H1 (cell line): ENCODE results near the gene TSPEAR. TPM values are rescaled to one million over a fixed set of nuclear protein-coding genes. Genes with fewer than 3 reads are reported as not detected.

ENCODE experiments used
- CTCF ChIA-PET: fragments of 300-600 bp; sonication (Branson Sonifier 250); formaldehyde crosslinking; loops from one replicate; lab custom pipeline; 2021; ENCODE audit not compliant: partially characterized antibody; lab: Charles Lee
- POLR2A ChIA-PET: fragments of 300-600 bp; sonication (Branson Sonifier 250); formaldehyde crosslinking; loops from one replicate; lab custom pipeline; 2021; ENCODE audit warnings: inconsistent platforms; ENCODE audit not compliant: partially characterized antibody; lab: Charles Lee
- DNase-seq, 2 experiments: peaks; one replicate each; pipeline versions ENCODE4 v3.0.0 to v3.0.0-alpha.2; 2010 to 2022; ENCODE audit warnings: low spot score in 2 of 2, low read depth in 1 of 2, mixed read lengths in 1 of 2
- FAIRE-seq: peaks from 2 replicates; lab custom pipeline; 2011; peaks lifted over from hg19 to GRCh38; lab: Jason Lieb, UNC
- H2AFZ ChIP-seq: 2 replicates; pipeline ENCODE4 v1.8.1; 2012; ENCODE audit warnings: low read length, inconsistent platforms
- H2AK5ac ChIP-seq: 2 replicates; pipeline ENCODE4 v1.6.1; 2013; ENCODE audit warnings: low read depth, low read length
- H2BK120ac ChIP-seq: replicated peaks from 2 replicates; pipeline ENCODE3; 2013; ENCODE audit warnings: low read depth, low read length, inconsistent platforms
- H2BK12ac ChIP-seq: 2 replicates; pipeline ENCODE4 v1.6.1; 2013; ENCODE audit warnings: low read depth, low read length
- H2BK15ac ChIP-seq: 2 replicates; pipeline ENCODE4 v1.6.1; 2013; ENCODE audit warnings: low read length
- H2BK20ac ChIP-seq: 2 replicates; pipeline ENCODE4 v1.6.1; 2013; ENCODE audit warnings: low read length
- H2BK5ac ChIP-seq: 2 replicates; pipeline ENCODE4 v1.6.1; 2013; ENCODE audit warnings: low read depth, low read length
- H3K14ac ChIP-seq: 2 replicates; pipeline ENCODE4 v1.6.1; 2013; ENCODE audit warnings: inconsistent platforms; ENCODE audit not compliant: insufficient read length
- H3K18ac ChIP-seq: 2 replicates; pipeline ENCODE4 v1.6.1; 2013; ENCODE audit warnings: low read length; ENCODE audit errors: extremely low read depth
- H3K23ac ChIP-seq: 2 replicates; pipeline ENCODE4 v1.6.1; 2013; ENCODE audit warnings: inconsistent platforms; ENCODE audit not compliant: insufficient read length
- H3K23me2 ChIP-seq: 2 replicates; pipeline ENCODE4 v1.6.1; 2013; ENCODE audit warnings: low read depth, low read length
- H3K27ac ChIP-seq: 2 replicates; pipeline ENCODE4 v1.6.1; 2011; ENCODE audit warnings: low read depth, low read length, inconsistent platforms
- H3K27me3 ChIP-seq, 4 experiments: replicated peaks in 1 of 4; 1 replicate in 1 of 4; 2 replicates in 3 of 4; pipeline versions ENCODE4 v1.6.1 to v1.8.1; 2011 to 2013; ENCODE audit warnings: low read length in 3 of 4, mild to moderate bottlenecking in 3 of 4, inconsistent platforms in 2 of 4, mixed read lengths in 2 of 4, moderate library complexity in 1 of 4; ENCODE audit not compliant: control insufficient read depth in 3 of 4, insufficient read depth in 3 of 4; ENCODE audit errors: extremely low read depth in 1 of 4
- H3K36me3 ChIP-seq, 4 experiments: 2 replicates each; pipeline versions ENCODE4 v1.6.1 to v1.8.1; 2011 to 2013; ENCODE audit warnings: mild to moderate bottlenecking in 4 of 4, low read length in 3 of 4, moderate library complexity in 2 of 4, control low read depth in 1 of 4, inconsistent platforms in 1 of 4; ENCODE audit not compliant: insufficient read depth in 4 of 4, control insufficient read depth in 2 of 4
- H3K4ac ChIP-seq: replicated peaks from 2 replicates; pipeline ENCODE3; 2013; ENCODE audit warnings: low read length, low read depth, mixed read lengths, inconsistent platforms; ENCODE audit not compliant: insufficient read length
- H3K4me1 ChIP-seq, 4 experiments: replicated peaks in 1 of 4; 1 replicate in 1 of 4; 2 replicates in 3 of 4; pipeline versions ENCODE4 v1.6.1 to v1.8.1; 2011 to 2013; ENCODE audit warnings: low read length in 3 of 4, inconsistent platforms in 2 of 4, mixed read lengths in 1 of 4; ENCODE audit not compliant: insufficient read depth in 4 of 4, control insufficient read depth in 3 of 4
- H3K4me2 ChIP-seq, 2 experiments: 2 replicates each; pipeline versions ENCODE4 v1.6.1 to v1.8.1; 2011 to 2013; ENCODE audit warnings: low read depth in 2 of 2, low read length in 2 of 2, control low read depth in 1 of 2, inconsistent platforms in 1 of 2, mild to moderate bottlenecking in 1 of 2; ENCODE audit not compliant: insufficient read depth in 1 of 2
- H3K4me3 ChIP-seq, 4 experiments: fragments of 200-600, 300-600 bp in 1 of 4; sonication (generic), shearing (Covaris generic), sonication (Bioruptor Twin) in 1 of 4; 2 replicates each; pipeline versions ENCODE4 v1.5.1 to v1.8.1; 2011 to 2016; ENCODE audit warnings: low read length in 4 of 4, low read depth in 3 of 4, control low read depth in 2 of 4, inconsistent platforms in 2 of 4, mild to moderate bottlenecking in 2 of 4, mixed read lengths in 1 of 4, moderate library complexity in 1 of 4; ENCODE audit not compliant: insufficient read depth in 2 of 4; ENCODE audit errors: extremely low read depth in 1 of 4
- H3K56ac ChIP-seq: replicated peaks from 2 replicates; pipeline ENCODE3; 2013; ENCODE audit warnings: low read depth, mild to moderate bottlenecking, mixed read lengths, low read length, inconsistent platforms; ENCODE audit not compliant: insufficient read length
- H3K79me1 ChIP-seq: 2 replicates; pipeline ENCODE4 v1.6.1; 2013; ENCODE audit warnings: low read depth, low read length, control low read depth
- H3K79me2 ChIP-seq, 2 experiments: 2 replicates each; pipeline versions ENCODE4 v1.6.1 to v1.8.1; 2012 to 2013; ENCODE audit warnings: low read length in 2 of 2, mild to moderate bottlenecking in 2 of 2, inconsistent platforms in 1 of 2; ENCODE audit not compliant: insufficient read depth in 2 of 2, control insufficient read depth in 1 of 2
- H3K9ac ChIP-seq, 4 experiments: replicated peaks in 1 of 4; 1 replicate in 1 of 4; 2 replicates in 3 of 4; pipeline versions ENCODE4 v1.6.1 to v1.8.1; 2011 to 2013; ENCODE audit warnings: low read depth in 3 of 4, low read length in 3 of 4, control low read depth in 2 of 4, mild to moderate bottlenecking in 2 of 4, moderate library complexity in 2 of 4, inconsistent platforms in 1 of 4; ENCODE audit errors: extremely low read depth in 1 of 4
- H3K9me3 ChIP-seq, 2 experiments: 2 replicates each; pipeline versions ENCODE4 v1.6.1 to v1.8.1; 2012 to 2013; ENCODE audit warnings: mild to moderate bottlenecking in 2 of 2, moderate library complexity in 2 of 2, control low read depth in 1 of 2, inconsistent platforms in 1 of 2, low read depth in 1 of 2, low read length in 1 of 2, mixed read lengths in 1 of 2; ENCODE audit not compliant: insufficient read depth in 2 of 2
- H4K20me1 ChIP-seq, 2 experiments: replicated peaks in 1 of 2; 2 replicates each; pipeline versions ENCODE3 to v1.8.1; 2011 to 2013; ENCODE audit warnings: inconsistent platforms in 2 of 2, low read length in 2 of 2, mild to moderate bottlenecking in 1 of 2; ENCODE audit not compliant: insufficient read depth in 2 of 2, control insufficient read depth in 1 of 2
- H4K5ac ChIP-seq: 2 replicates; pipeline ENCODE4 v1.6.1; 2013; ENCODE audit warnings: low read length, low read depth, mixed read lengths, inconsistent platforms; ENCODE audit not compliant: insufficient read length
- H4K8ac ChIP-seq: 2 replicates; pipeline ENCODE4 v1.8.0; 2013; ENCODE audit warnings: mild to moderate bottlenecking, moderate library complexity, low read length, inconsistent platforms; ENCODE audit not compliant: insufficient read depth; ENCODE audit errors: extremely low read depth
- H4K91ac ChIP-seq: replicated peaks from 2 replicates; pipeline ENCODE3; 2013; ENCODE audit warnings: low read length, mixed read lengths, inconsistent platforms; ENCODE audit not compliant: insufficient read length
- ASH2L ChIP-seq: fragments of 200-600, 300-600 bp; sonication (generic); IDR thresholded peaks from one replicate; pipeline ENCODE4 v1.7.1; 2017; ENCODE audit warnings: low read length
- BRCA1 ChIP-seq: IDR thresholded peaks from 2 replicates; pipeline ENCODE4 v1.6.1; 2012; ENCODE audit warnings: low read depth, low read length, improper control_type of control experiment
- CBX8 ChIP-seq: fragments of 300-800, 300-1000 bp; sonication (generic); IDR thresholded peaks from 2 replicates; pipeline ENCODE4 v1.7.1; 2016; ENCODE audit warnings: low read depth, low read length, borderline replicate concordance
- CEBPB ChIP-seq: IDR thresholded peaks from 2 replicates; pipeline ENCODE4 v1.6.1; 2012; ENCODE audit warnings: low read depth, low read length
- EGR1 ChIP-seq: IDR thresholded peaks from 2 replicates; pipeline ENCODE4 v1.6.1; 2011; ENCODE audit warnings: low read depth, low read length, borderline replicate concordance
- EP300 ChIP-seq, 2 experiments: IDR thresholded peaks; 1 replicate in 1 of 2; 2 replicates in 1 of 2; pipeline ENCODE4 v1.6.1; 2011 to 2012; ENCODE audit warnings: low read depth in 2 of 2, low read length in 2 of 2, mild to moderate bottlenecking in 2 of 2, borderline replicate concordance in 1 of 2, inconsistent platforms in 1 of 2, moderate library complexity in 1 of 2
- JUN ChIP-seq: IDR thresholded peaks from 2 replicates; pipeline ENCODE4 v1.6.1; 2011; ENCODE audit warnings: low read depth, mild to moderate bottlenecking, improper control_type of control experiment, low read length
- KDM1A ChIP-seq: fragments of 200-600, 300-600 bp; sonication (generic); IDR thresholded peaks from 2 replicates; pipeline ENCODE4 v1.7.1; 2016; ENCODE audit warnings: mild to moderate bottlenecking, low read length, borderline replicate concordance
- NANOG ChIP-seq: IDR thresholded peaks from 2 replicates; pipeline ENCODE4 v1.6.1; 2011; ENCODE audit warnings: low read length, low read depth, mild to moderate bottlenecking, inconsistent platforms; ENCODE audit not compliant: insufficient read depth, poor library complexity, severe bottlenecking
- RXRA ChIP-seq: IDR thresholded peaks from 2 replicates; pipeline ENCODE4 v1.6.1; 2011; ENCODE audit warnings: low read depth, mild to moderate bottlenecking, low read length, moderate library complexity; ENCODE audit not compliant: insufficient read depth
- SP4 ChIP-seq: IDR thresholded peaks from 2 replicates; pipeline ENCODE4 v1.6.1; 2012; ENCODE audit warnings: low read length, inconsistent platforms
- TAF7 ChIP-seq: optimal IDR thresholded peaks from 2 replicates; pipeline ENCODE3; 2011; ENCODE audit warnings: low read depth, mild to moderate bottlenecking, inconsistent platforms, low read length, moderate library complexity, borderline replicate concordance
- TCF12 ChIP-seq: IDR thresholded peaks from 2 replicates; pipeline ENCODE4 v1.6.1; 2011; ENCODE audit warnings: low read depth, mild to moderate bottlenecking, low read length
- WGBS, 2 experiments: shearing (Covaris generic) in 1 of 2; methylation state at CpG; one replicate each; pipeline versions ENCODE4 v1.1.6 to v1.1.7; 2013 to 2015; ENCODE audit warnings: low lambda C conversion rate in 2 of 2, mixed read lengths in 2 of 2, inconsistent platforms in 1 of 2, low coverage in 1 of 2, missing lambda C conversion rate in 1 of 2; ENCODE audit not compliant: insufficient replicate concordance in 2 of 2, insufficient coverage in 1 of 2, insufficient read length in 1 of 2; ENCODE audit errors: extremely low coverage in 1 of 2, missing lambda C conversion rate in 1 of 2; 5-methylcytosine and 5-hydroxymethylcytosine counted together
- polyA plus RNA-seq, 7 experiments: library from polyadenylated mRNA; depleted of rRNA in 3 of 7; stranded (reverse) in 5 of 7; unstranded in 2 of 7; fragments of >200 nt in 5 of 7; fragments of 200-250 nt in 2 of 7; gene quantifications; 1 replicate in 5 of 7; 2 replicates in 1 of 7; 4 replicates in 1 of 7; pipeline versions ENCODE4 v1.2.1 to v1.2.3, GENCODE V29; 2011 to 2013; ENCODE audit warnings: missing spikeins in 2 of 7, mixed read lengths in 2 of 7
- total RNA-seq: library from RNA; stranded (reverse); fragmentation: NEBNext Ultra II Directional; extraction: Animal tissue kit (Norgen Biotek cat#: 25700); gene quantifications from 2 replicates; pipeline ENCODE4 v1.2.1, GENCODE V29; 2021

The TSPEAR gene
- total and polyA plus RNA-seq, 2 of the 8 experiments (the other 6 are each of a cell fraction or from before 2014, with no cell fraction given): 0.58 to 0.89 TPM

GRCh38 chr21:44507673-44508425, 203.5 kb downstream of the TSPEAR start:
- Histone ChIP-seq H4K20me1 (peaks cover 3 to 6% of the 10 kb centered on the region in 2 experiments), H3K9ac (no peak overlapping the region), H3K79me1 (no peaks in the 10 kb centered on the region), H2BK15ac (no peak overlapping the region), H3K9me3 (no peaks in the 10 kb centered on the region), H3K18ac (no peak overlapping the region), H3K27ac (no peak overlapping the region), H2BK12ac (no peak overlapping the region), H3K23me2 (0 out of 2 replicates have a peak, but pooled peaks cover 2% of the 10 kb centered on the region), H2BK5ac (no peak overlapping the region), H2BK20ac (no peak overlapping the region), H3K4ac (no peak overlapping the region), H2AFZ (no peak overlapping the region), H3K27me3 (no peaks in the 10 kb centered on the region), H3K14ac (no peak overlapping the region), H3K36me3 (peaks cover 0 to 8% (median 8%) of the 10 kb centered on the region in 4 experiments; a peak in 4 of 8 replicates), H3K4me3 (no peak overlapping the region), H4K8ac (no peak overlapping the region), H3K79me2 (no peaks in the 10 kb centered on the region), H3K56ac (no peak overlapping the region), H4K91ac (no peak overlapping the region), H2BK120ac (no peak overlapping the region), H2AK5ac (no peak overlapping the region), H4K5ac (no peak overlapping the region), H3K4me1 (no peaks in the 10 kb centered on the region; a peak in 3 of 7 replicates), H3K23ac (no peak overlapping the region), H3K4me2 (no peak overlapping the region)
- FAIRE-seq (no peak), DNase-seq (no peak)
- ChIA-PET POLR2A (interaction anchor here (1.1 to 1.7 kb wide), 2 partner anchors 15 to 72 kb away, joined by 3 to 4 read pairs; no protein-coding TSS in a partner anchor), CTCF (interaction anchor here (1.0 to 1.1 kb wide), 2 partner anchors 18 to 41 kb away, joined by 3 read pairs; no protein-coding TSS in a partner anchor)
- 90% methylated on average over 26 of the region's 26 CpGs; no CpG with 5 or more reads in 1 of the 2 experiments for WGBS, 2 experiments
- TF ChIP-seq ASH2L: no peak
- TF ChIP-seq KDM1A: no peak
- no peak for TF ChIP-seq SP4
- TF ChIP-seq TCF12: no peak
- no peak for TF ChIP-seq CEBPB
- no peak for TF ChIP-seq JUN
- no peak for TF ChIP-seq BRCA1
- TF ChIP-seq CBX8: no peak
- TF ChIP-seq TAF7: no peak
- TF ChIP-seq EP300 (IDR thresholded peaks at IDR 0.05; ENCODE audit: borderline replicate concordance in 1 of 2, low read depth in 2 of 2, low read length in 2 of 2): no peak
- TF ChIP-seq NANOG: no peak
- no peak for TF ChIP-seq RXRA
- TF ChIP-seq EGR1: no peak
